Stomach (tissue), 4 donors: ENCODE data around the gene LHFPL3.

Experiments used
- CTCF ChIP-seq, 7 experiments: fragments of 450-650 bp in 4 of 7; fragments of 200-600 bp in 3 of 7; sonication (generic) in 3 of 7; IDR thresholded peaks; one replicate each; pipeline ENCODE4 v1.5.1; 2016 to 2019; ENCODE audit warnings: antibody characterized with exemption in 7 of 7, control low read depth in 2 of 7, mild to moderate bottlenecking in 1 of 7
- POLR2A ChIP-seq, 4 donors: fragments of 450-650 bp; IDR thresholded peaks; one replicate each; pipeline ENCODE4 v1.6.1; 2016; ENCODE audit warnings: antibody characterized with exemption in 4 of 4, control low read depth in 2 of 4, mild to moderate bottlenecking in 1 of 4, moderate library complexity in 1 of 4

- TF ChIP-seq CTCF (IDR thresholded peaks at IDR 0.05) (no peak), POLR2A (IDR thresholded peaks at IDR 0.05) (no peak)
Measured at GRCh38 chr7:104951546-104951945, 623.1 kb downstream of the LHFPL3 start.
